Umbilical cord (tissue), 2 donors: Measurements from ENCODE around the gene GLYR1. TPM values are rescaled to one million over a fixed set of nuclear protein-coding genes. Genes with fewer than 3 reads are reported as not detected.

Experiments
- DNase-seq: peaks from one replicate; pipeline ENCODE4 v3.0.0-alpha.2; 2015; ENCODE audit warnings: low spot score
- total RNA-seq: library from RNA; depleted of rRNA; stranded (reverse); fragments of >200 nt; gene quantifications from one replicate; pipeline ENCODE4 v1.2.3, GENCODE V29; 2014; ENCODE audit warnings: low replicate concordance; ENCODE audit not compliant: insufficient read depth

GLYR1 gene
- total RNA-seq, 1 donor from 2014 or later: 28.6 TPM

DNA sequence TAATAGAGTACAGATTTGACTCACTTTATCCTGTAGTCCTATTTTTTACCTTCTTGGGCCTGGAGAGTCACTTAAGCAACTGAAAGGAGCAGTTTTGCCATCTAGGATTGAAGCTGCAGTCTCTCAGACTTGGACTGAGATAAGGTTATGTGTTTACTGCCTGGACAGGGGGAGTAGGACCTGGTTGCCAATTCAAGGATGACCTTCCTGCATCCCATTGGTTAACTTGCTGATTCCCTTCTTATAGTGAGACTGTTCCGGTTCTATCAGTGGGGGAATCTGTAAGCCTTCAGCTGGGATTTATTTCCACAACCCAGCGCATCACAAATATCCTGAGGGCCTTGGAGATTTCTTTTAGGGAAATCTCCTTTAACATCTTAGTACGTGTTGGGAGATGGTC lies 3.1 kb upstream of the GLYR1 start:
- DNase-seq: peak; percentile 63

DNA sequence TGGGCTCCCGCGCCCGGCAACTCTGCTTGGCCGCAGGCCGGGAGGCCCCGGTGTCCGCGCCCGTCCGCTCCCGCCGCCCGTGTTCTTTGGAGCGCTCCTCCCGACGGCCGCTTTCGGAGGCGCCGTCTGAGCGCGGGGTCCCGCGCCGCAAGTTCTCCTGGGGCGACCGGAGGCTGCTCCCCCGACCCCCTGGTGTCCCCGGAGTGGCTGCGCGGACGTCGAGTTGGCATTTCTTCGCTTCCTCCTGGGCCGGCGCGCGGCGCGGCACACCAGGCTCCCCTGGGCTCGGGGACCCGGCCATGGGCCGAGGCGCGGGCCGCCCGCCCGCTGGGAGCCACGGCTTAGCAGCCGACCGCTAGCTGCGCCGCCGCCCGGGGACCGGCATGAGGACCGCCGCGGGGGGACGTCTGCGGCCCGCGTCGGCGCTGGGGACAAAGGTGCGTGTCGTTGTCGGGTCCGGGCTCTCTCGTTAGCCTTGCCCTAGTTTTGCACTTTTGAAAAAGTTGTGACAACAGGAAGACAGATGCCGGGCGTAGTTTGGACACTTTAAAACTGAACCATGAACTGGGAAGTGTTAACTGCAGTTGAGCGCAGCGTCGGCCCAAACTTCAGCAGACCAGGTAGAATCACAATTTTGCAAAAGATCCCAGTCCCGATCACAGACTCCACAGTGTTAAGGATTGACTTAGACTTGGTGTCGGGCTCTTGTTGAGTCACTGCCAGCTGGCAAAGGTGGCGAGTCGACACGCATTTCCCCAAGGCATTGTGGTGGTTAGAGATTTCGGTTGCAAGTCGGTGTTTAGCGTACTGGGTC lies 893 bp upstream of the GLYR1 start:
- DNase-seq: peak; percentile 40

DNA sequence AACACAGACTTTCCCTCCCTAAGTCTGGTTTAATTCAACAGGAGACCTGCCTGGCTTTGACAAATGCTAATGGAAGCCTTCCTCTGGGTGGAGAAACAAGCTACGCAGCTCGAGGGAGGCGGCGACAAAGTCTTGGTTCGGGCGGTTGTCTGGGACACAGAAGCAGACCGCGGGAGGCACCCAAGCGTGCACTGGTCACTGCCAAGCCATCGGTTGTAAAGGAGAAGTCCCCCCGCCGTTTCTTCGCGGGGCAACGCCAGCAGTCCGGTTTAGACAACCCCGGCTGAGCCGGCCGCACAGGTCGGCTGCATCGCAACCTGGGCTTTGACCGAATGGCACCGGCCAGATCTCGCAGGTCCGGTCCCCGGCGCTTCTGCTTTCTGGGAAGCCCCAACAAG lies 586 bp downstream of the GLYR1 start:
- DNase-seq: peak; percentile 68

DNA sequence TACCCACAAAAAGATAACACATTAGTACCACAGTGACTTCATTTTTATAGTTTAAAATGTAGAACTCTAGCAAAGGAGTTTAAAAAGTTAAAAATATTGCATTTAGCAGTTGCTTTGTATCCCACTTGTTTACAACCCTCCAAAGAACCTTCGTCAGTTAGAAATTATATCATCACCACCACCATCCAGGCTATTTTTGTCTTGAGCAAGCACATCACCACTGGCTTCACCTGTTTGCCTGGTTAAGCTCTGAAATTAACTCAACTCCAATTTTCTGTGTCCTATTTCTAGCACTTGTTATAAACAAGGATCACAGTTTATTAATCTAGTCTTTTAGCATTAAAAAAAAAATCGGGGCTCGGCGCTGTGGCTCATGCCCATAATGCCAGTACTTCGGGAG lies 6.1 kb downstream of the GLYR1 start:
- no peak for DNase-seq

DNA sequence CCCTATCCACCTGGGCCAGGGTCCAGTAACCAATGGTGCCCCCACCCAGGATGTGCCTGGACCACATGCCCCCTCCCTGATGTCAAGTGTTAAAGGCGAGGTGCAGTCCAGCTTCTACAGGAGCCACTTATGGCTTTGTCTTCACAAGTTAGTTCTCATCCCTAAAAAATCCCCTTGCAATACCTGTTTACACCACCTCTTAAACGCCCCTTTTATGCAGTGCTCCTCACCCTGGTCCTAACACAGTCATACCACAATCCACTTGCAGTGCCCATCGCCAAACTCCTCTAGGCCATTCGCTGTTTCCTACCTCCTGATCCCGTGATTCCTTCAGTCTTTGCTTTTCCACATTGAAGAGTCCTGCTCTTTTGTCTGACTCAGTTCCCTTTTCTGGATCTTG lies 7.1 kb downstream of the GLYR1 start:
- DNase-seq: no peak

DNA sequence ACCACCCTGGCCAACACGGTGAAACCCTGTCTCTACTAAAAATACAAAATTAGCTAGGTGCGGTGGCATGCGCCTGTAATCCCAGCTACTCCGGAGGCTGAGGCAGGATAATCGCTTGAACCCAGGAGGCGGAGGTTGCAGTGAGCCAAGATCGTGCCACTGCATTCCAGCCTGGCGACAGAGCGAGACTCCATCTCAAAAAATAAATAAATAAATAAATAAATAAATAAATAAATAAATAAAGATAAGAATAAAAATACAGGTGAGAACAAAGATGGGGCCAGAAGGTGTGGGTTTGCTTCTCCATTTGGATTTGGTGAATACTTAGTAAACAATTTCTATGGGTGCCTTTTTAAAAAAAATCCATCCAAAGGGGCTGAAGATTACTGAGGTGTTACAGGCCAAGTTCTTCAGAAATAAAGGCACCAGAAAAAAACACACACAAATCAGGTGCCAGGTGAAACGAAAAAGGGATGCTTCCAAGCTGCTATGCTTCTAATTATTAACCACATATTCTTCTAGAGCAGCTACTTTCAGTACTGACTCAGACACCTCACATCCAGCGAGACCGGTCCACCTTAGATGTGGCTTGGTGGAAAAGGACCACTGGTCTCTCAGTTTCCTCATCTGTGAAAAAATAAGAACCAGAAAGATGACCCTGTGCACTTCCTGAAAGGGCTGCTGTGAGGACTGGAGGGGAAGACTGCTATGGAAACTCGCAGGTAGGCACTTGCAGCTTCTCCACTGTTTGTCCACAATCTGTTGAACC lies 9.2 kb downstream of the GLYR1 start:
- DNase-seq: no peak

DNA sequence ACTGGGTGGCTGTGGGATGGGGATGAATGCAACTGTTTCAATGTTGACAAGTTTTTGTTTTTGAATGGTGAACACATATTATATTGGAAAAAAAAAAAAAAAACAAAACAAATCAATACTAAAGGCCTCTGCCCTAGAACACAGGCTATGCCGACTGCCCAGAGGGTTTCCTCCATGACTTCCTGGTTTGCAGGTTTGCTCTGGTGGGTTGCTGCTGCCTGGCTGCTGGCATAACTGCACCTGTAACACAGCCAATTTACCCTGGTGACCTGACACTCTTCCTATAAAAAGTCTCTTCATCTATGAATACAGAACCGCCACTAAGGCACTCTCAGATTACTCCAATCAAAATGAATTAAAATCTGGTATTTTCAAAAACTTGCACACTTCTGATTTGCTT lies 10.4 kb downstream of the GLYR1 start:
- DNase-seq: no peak

DNA sequence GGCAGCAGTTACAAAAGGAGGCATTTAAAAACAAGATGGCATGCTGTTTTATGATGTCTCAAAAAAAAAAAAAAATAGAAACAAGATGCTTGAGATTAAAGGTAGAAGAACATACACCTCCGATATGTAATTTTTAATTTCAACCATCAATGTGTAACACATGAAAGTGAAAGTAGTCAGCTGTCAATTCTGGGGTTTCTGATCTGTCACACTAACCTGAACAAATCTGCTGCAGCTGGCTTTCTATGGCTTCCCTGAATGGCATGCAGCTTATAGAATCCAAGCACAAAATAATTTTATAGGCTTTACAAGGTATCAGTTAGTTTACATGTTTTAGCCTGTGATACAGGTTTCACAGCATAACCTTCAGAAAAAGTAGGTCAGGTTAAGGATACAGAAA lies 13.5 kb downstream of the GLYR1 start:
- no peak for DNase-seq

DNA sequence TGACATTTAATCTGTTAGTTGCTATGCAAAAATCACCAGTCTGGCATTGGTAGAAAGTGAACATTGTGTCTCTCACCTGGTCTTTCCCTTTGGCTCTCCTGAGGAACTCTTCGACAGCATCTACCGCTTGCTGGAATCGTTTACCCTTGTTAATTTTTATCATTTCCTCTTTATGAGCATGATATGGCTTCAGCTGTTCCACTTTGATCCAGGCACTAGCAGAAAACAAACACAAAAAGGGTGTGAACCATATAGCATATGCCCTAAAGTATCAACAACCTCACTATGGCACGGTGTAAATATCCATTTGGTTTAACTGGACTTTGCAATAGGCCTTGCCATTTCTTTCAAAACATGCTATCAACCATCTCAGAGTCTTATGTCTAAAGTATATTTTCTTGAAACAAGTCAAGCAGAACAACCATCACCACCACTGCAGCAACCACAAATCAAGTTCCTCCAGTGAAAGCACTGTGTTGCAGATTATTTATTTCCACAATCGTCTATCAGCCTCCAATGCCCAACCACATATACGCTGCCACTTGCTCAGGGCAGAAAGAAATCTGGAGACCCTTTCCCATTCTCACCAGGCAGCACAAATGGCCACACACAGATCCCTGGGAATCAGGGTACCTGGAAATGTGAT lies 14.3 kb downstream of the GLYR1 start:
- DNase-seq: no peak

DNA sequence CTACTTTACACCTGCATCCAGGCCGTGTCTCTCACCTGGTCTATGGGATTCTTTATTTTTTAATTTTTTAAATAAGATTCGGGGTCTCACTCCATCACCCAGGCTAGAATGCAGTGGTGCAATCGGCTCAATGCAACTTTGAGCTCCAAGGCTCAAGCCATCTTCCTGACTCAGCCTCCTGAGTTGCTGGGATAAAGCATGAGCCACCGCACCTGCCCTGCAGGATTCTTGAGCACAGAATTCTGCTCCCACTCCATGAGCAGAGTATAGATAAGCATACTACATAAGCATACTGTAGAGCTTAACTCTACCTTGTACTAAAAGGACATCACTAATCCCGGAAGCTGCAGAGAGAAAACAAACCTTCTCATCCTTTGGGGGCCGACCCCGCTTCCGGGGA lies 15.5 kb downstream of the GLYR1 start:
- DNase-seq: no peak

DNA sequence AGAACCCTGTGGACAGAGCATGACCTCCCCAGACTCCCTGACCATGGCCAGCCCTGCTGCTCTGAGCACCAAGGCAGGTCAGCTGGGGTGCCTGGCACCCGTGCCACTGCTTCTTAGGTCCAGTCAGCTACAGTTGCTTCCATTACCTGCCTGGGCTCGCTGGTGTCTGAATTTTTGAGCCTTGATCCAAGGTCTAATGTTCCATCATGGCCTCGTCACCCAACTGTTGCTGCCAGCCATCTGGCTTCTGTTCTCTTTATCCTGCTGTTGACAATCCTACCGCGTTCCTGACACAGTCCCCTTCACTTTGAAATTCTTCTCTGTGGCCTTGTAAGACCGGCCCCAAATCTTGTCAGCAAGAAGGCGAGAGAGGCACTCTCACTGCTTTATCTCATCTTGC lies 16.7 kb downstream of the GLYR1 start:
- DNase-seq: no peak

DNA sequence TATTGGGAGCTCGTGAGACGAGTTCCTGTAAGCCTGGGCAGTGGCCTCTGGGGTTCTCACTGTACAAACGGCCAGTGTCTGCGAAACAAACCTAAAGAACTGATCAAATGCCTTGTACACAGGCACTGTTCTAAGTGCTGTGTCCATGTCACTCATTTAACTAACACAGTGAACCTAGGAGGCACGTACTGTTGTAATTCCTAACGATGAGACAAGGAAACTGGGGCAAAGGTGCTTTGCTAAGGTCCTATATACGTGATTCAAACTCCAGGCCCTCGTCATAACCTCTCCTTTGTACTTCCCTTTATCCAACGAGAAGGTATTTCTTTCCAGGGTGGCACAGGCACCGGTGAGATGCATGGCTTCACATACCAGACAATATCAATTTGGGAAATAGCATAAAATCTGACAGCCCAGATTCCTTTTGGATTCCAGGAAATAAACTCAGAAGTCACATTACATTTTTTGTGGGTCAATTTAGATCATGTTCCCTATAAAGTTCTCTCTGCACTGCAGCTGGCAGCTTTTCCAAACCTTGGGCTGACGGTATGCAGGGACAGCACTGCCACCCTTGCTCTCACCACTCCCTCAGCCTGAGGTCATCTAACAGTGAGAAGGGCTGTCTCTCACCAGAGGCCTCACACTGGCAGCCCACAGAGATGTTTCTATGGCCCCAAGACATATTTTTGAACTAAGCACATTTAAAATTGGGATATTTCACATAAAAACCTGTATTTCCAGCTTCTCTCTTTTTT lies 18.3 kb downstream of the GLYR1 start:
- DNase-seq: no peak

DNA sequence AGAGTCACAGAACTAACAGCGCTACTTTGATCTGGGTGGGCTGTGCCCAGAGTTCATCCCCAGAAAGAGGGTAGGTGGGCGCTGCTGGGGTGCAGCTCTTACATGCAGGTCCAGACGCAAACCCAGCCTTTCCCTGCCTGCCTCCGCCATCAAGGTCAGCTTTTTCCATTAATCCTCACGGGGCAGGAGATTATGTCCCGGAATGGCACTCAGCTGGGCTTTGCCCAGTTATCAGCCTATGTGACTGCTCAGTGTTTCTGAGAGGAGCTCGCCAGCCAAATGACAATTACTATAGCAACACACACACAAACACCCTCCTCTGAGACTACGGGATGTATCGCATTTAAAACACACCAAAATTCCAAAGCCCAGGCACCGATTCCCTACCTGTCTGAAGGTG lies 20.1 kb downstream of the GLYR1 start:
- no peak for DNase-seq

DNA sequence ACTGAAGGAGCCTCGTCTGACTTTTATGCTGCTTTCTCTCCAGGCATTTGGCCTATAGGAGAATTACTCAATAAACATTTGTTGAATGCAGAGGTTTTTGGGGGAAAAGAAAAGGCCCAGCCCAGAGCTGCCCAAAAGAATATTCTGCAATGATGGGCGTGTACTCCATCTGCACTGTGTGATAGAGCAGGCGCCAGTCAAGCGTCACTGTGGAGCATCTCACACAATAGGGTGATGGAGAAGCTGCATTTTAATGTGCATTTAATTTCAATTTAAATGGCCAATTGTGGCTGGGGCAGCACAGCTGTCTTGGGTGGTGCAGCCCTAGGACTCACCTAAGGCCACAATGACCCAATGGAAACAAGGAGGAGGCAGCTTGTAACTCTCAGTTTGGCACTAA lies 20.6 kb downstream of the GLYR1 start:
- no peak for DNase-seq

DNA sequence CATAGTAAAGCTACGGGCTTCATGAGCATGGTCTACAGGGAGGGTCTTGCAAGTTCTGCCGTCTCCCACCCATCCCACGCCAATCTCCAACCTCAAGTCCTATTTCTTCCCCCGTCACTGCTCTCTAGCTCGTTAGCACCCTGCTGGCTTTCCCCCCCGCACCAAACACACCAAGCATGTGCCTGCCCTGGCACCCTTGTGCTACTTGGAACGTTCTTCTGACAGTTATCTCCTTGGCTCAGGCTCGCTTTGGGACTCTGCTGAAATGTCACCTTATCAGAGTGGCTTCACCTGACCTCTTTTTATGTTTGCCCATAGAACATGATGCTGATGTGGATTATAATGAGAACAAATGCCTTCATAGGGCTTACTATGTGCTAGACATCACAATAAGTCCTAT lies 21.9 kb downstream of the GLYR1 start:
- no peak for DNase-seq

DNA sequence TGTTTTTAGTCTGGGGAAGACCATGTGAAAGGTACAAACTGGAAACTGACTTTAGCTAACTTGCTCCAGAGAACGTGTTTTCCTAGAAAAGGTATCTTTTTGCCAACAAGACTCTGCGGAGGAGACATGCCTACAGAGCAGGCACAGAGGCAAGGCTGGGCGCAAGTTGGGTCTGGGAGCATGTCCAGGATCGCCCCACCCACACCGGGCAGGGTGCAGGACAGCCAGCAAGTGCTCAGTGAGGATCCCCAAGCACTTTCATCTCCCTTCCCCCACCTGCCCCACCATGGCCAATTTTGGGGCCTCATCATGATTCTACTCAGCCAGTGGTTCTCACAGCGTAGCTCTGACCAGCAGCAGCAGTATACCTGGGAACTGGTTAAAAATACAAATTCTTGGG lies 26.4 kb downstream of the GLYR1 start:
- DNase-seq: no peak

DNA sequence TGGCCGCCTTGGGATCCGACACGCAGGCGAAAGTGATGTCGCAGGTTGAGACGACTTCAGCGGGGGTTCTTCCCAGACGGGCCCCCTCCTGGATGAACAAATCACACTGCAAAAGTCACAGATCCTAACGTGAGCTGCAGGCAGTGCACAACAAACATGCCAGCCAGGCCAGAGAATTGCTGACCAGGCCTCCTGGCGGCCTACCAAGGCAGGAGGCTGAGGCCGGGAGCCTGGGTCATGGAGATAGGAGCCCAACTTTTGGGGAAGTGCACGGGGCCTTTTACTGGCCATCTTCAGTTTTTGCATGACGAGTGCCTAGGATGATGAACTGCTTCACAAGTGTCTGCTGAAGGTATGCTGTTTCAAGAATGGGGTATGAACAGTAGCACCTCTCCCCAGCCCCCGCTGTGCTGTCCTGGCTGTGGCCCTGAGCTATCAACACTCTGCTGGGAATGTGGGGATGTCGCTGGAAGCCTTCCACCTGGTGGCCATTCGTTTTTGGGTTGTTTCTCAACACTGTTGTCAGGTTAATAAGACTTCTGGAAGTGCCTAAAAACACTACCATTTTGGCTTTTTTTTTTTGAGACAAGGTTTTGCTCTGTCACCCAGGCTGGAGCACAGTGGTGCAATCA lies 32.4 kb downstream of the GLYR1 start:
- DNase-seq: no peak

DNA sequence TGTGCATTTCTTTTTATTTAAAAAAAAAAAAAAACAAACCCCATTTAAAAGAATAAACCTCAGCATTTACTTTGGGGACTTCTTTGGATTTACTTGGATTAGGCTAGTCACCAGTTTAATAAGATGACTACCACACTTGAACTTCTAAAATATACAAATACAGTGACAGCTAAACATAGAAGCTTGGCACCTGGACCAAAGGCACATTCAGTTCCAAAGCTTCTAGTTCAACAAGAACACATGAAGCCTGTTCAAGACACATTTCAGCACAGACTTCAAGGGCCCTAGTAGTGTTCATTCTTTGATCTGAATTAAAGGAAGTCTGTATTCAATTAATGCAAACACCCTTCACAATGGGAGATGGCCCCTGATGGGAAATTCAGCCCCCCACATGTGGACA lies 33.0 kb downstream of the GLYR1 start:
- no peak for DNase-seq

DNA sequence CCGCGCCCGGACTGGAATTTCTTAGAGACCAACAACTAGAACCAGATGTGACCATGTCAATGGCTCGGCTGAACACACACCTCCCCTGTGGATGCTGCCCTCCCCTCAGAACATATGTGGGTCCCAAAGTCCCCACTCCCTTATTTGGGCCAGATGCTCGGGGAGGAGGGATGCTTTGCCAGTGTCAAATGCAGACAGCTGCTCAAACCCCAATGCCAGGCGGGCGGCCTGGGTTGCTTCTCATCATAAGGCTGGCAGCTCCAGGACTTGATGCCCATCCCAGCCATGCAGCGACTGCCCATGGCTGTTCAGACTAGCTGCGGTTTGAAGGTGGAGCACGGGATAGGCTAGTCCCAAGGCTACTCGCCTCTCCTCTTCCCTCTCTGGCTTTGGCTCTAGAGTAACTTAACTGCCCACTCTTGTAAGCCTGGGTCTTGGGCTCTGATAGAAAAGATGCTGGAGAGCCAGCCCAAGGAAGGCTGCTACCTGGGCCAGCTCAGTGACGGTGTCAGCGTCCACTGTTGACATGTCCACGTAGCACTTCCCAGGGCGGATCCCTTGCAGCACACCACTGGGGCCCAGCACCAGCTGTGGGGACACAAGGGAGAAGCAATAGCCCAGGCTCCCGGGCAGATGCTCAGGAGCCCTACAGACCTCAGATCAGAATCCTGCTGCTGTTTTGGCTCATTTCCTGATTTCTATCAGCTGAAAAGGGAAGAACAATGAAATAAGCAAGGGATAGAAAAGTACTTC lies 33.7 kb downstream of the GLYR1 start:
- no peak for DNase-seq

DNA sequence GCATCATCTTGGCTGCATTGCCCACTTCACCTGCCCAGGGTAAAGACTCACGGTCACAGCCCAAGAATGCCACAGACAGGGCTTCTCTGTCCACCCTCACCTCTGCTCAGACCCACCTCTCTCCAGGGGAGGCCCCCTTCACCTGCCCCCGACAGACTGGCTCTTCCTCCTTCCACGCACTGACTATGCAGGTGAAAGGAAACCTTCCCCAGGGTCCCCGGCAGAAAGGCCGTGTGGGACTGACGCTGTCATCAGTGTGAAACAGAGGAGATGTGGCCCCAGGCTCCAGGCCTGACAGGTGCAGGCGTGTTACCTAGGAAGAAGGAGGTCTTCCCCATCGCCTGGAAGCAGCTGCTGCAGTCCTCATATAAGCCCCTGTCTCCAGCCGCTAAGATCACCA lies 35.3 kb downstream of the GLYR1 start:
- no peak for DNase-seq

DNA sequence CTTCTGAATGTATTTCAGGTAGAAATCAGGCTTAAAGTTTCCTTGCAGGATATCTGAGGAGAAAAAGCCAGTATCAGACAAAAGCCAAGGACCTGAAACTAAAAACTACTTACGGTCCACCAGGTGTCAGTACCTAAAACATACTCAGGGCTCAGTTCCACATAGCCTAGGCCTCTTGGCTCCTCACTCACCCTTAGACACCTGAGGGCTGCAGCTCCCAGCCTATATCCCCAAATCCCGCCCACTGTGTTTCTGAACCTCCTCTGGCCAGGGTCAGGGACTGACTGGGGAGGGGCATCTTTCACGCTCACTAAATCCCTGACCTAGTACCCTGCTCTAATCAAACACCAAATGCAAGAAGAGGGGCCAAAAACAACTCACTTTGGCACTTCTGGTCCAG lies 35.8 kb downstream of the GLYR1 start:
- no peak for DNase-seq
